ENCODE data around the gene RHOF. TPM values are rescaled to one million over a fixed set of nuclear protein-coding genes. Genes with fewer than 3 reads are reported as not detected.

The RHOF gene
- total RNA-seq, 1 experiment from 2014 or later = 116 TPM

DNA sequence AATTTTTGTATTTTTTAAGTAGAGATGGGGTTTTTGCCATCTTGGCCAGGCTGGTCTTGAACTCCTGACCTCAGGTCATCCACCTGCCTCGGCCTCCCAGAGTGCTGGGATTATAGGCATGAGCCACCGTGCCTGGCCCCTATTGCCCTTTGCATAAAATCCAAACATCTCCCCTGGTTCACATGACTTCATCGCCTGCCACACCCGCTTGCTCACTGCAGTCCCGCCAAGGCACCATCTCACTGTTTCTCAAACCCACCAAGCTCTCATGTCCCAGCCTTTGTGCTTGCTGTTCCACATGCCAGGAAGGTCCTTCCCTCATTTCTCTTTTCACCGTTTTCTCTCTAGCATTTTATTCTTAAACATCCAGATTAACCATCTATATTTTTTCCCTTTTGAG, 9.7 kb downstream of the RHOF start:
- TF ChIP-seq EGR1 (IDR thresholded peaks at IDR 0.05; ENCODE audit: low read depth) (no peak), POLR2AphosphoS5 (IDR thresholded peaks at IDR 0.05; ENCODE audit: low read depth, low read length) (0 out of 2 replicates have a peak, but pooled peaks have one; percentile 17)
- H3K9me3 ChIP-seq (ENCODE audit: control insufficient read depth in 1 of 2, insufficient read depth in 1 of 2, low read depth in 1 of 2, low read length in 2 of 2) = no peaks in the 10 kb centered on the region
- RAD21 ChIA-PET (ENCODE audit: low non-redundant PET in 1 of 2, low total read pairs in 2 of 2, uncharacterized antibody in 2 of 2, unreplicated experiment in 2 of 2) = interaction anchor here (0.6 to 2.5 kb wide), 3 partner anchors 9 to 17 kb away, joined by 4 to 11 read pairs (median 9); partner anchors contain the start of gene RHOF (in 1 of the 2)
- intact Hi-C loops (cut with micrococcal nuclease) = no loop called here
- peaks cover 68% of the 10 kb centered on the region for H3K79me2 ChIP-seq (ENCODE audit: insufficient read depth, low read length)
- H3K4me3 ChIP-seq (replicated peaks in 1 of 2; ENCODE audit: low read depth in 1 of 2, low read length in 2 of 2) = 0 out of 4 replicates have a peak overlapping the region, but pooled peaks of 1 of the 2 experiments have one; percentile 38
- H3K36me3 ChIP-seq (ENCODE audit: control insufficient read depth in 1 of 2, insufficient read depth in 2 of 2, low read length in 2 of 2) = peaks cover 20 to 27% of the 10 kb centered on the region in 2 experiments; a peak in 3 of 4 replicates
- H3K4me2 ChIP-seq (ENCODE audit: low read length) = peak overlapping the region; percentile 77
- H3K4me1 ChIP-seq (ENCODE audit: control insufficient read depth in 1 of 2, insufficient read depth in 2 of 2, low read length in 2 of 2) = peaks cover 46 to 73% of the 10 kb centered on the region in 2 experiments
- H3K9me2 ChIP-seq (ENCODE audit: insufficient read depth) = no peaks in the 10 kb centered on the region
- H2AFZ ChIP-seq (ENCODE audit: low read depth, low read length, poor library complexity, severe bottlenecking) = no peak overlapping the region
- no peaks in the 10 kb centered on the region for H3K27me3 ChIP-seq (ENCODE audit: insufficient read depth, low read length)
- CTCF ChIA-PET = interaction anchor here (3.8 kb wide), 1 partner anchor 11 kb away, joined by 44 read pairs; the partner anchor contains the start of gene RHOF
- peak overlapping the region; percentile 58 for H3K9ac ChIP-seq (ENCODE audit: low read length)
- POLR2A ChIA-PET = interaction anchor here (6.9 kb wide), 1 partner anchor 11 kb away, joined by 33 read pairs; the partner anchor contains the start of gene RHOF
- peaks cover 3% of the 10 kb centered on the region; the same call in 1 of the 2 replicates for H4K20me1 ChIP-seq (ENCODE audit: insufficient read depth)
- DNase-seq (ENCODE audit: low read depth, low spot score) (no peak), ATAC-seq (no peak)
- no TSS peak for BruUV-seq (replicated peaks)
- peak overlapping the region; percentile 98 for H3K27ac ChIP-seq (ENCODE audit: low read depth, low read length)

DNA sequence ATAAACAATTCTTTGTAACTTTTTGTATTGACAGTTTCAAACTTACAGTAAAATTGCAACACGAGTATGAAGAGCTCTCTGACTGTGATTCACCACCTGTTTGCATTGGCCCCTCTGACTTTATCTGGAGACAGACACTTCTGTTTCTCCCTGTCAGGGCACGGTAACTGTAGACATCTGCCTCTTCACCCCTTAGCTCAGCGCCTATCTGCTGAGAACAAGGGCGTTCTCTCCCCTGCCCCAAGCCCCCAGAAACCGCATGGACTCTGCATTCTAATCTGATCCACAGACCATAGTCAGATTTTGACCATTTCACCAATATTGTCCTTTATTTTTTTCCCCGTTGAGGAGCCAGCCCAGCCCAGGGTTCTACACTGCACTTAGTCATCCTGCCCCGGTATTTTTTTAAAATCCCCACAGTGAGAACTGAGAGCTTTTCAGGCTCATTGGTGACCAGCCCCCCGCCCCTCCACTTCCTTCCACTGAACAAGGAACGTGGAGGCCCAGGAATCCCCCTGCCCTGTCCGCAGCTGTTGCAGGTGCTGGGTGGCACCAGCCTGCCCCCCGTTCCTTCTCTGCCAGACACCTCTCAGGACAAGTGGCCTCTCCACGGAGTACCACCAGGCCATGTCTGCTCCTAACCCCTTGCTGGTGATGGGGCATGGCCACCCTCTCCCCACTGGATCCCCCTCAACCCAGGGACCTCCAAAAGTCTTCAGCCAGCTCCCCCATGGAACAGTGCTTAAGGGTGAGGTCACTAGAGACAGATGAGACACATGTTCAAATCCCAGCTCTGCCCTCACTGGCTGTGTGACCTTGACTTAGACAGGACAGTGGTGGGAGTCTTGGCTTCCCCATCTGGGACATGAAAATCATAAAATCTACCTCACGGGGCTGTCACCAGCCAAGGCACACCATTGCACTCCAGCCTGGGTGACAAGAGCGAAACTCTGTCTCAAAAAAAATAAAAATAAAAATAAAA, 11.2 kb downstream of the RHOF start:
- DNase-seq (ENCODE audit: low read depth, low spot score) (no peak), ATAC-seq (no peak)
- CTCF ChIA-PET = interaction anchor here (1.0 to 1.8 kb wide), 2 partner anchors 9 to 12 kb away, joined by 4 to 15 read pairs; partner anchors contain the start of gene RHOF
- H3K27ac ChIP-seq (ENCODE audit: low read depth, low read length) = peak overlapping the region; percentile 28
- no TSS peak for BruUV-seq (replicated peaks)
- H3K9me3 ChIP-seq (ENCODE audit: control insufficient read depth in 1 of 2, insufficient read depth in 1 of 2, low read depth in 1 of 2, low read length in 2 of 2) = no peaks in the 10 kb centered on the region
- H3K36me3 ChIP-seq (ENCODE audit: control insufficient read depth in 1 of 2, insufficient read depth in 2 of 2, low read length in 2 of 2) = peaks cover 19 to 23% of the 10 kb centered on the region in 2 experiments; a peak in 3 of 4 replicates
- intact Hi-C loops (cut with micrococcal nuclease) = no loop called here
- POLR2A ChIA-PET = interaction anchor here (6.9 kb wide), 1 partner anchor 13 kb away, joined by 33 read pairs; the partner anchor contains the start of gene RHOF
- TF ChIP-seq, protein P1, sequence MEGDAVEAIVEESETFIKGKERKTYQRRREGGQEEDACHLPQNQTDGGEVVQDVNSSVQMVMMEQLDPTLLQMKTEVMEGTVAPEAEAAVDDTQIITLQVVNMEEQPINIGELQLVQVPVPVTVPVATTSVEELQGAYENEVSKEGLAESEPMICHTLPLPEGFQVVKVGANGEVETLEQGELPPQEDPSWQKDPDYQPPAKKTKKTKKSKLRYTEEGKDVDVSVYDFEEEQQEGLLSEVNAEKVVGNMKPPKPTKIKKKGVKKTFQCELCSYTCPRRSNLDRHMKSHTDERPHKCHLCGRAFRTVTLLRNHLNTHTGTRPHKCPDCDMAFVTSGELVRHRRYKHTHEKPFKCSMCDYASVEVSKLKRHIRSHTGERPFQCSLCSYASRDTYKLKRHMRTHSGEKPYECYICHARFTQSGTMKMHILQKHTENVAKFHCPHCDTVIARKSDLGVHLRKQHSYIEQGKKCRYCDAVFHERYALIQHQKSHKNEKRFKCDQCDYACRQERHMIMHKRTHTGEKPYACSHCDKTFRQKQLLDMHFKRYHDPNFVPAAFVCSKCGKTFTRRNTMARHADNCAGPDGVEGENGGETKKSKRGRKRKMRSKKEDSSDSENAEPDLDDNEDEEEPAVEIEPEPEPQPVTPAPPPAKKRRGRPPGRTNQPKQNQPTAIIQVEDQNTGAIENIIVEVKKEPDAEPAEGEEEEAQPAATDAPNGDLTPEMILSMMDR (IDR thresholded peaks at IDR 0.05 in 2 of 3, conservative IDR thresholded peaks at IDR 0.05 in 1 of 3; ENCODE audit: borderline replicate concordance in 1 of 3, insufficient read depth in 1 of 3, low read depth in 2 of 3, low read length in 2 of 3) = no peak
- TF ChIP-seq SIN3A (IDR thresholded peaks at IDR 0.05; ENCODE audit: low read depth) (no peak), CBX3 (IDR thresholded peaks at IDR 0.05; ENCODE audit: low read depth) (no peak), EZH2phosphoT487 (IDR thresholded peaks at IDR 0.05; ENCODE audit: borderline replicate concordance) (no peak), RAD21 (IDR thresholded peaks at IDR 0.05; ENCODE audit: low read depth) (no peak), SRF (IDR thresholded peaks at IDR 0.05; ENCODE audit: low read depth) (no peak), JUND (IDR thresholded peaks at IDR 0.05) (no peak), POLR2A (IDR thresholded peaks at IDR 0.05; ENCODE audit: borderline replicate concordance, extremely low read depth, insufficient read depth, insufficient read length) (no peak), POLR2AphosphoS5 (IDR thresholded peaks at IDR 0.05; ENCODE audit: low read depth, low read length) (no peak), ZFX (IDR thresholded peaks at IDR 0.05) (no peak), ZNF274 (IDR thresholded peaks at IDR 0.05; ENCODE audit: low read depth, low read length) (no peak), EGR1 (IDR thresholded peaks at IDR 0.05; ENCODE audit: low read depth) (no peak), EZH2 (IDR thresholded peaks at IDR 0.05) (no peak)
- TF ChIP-seq, protein P2, sequence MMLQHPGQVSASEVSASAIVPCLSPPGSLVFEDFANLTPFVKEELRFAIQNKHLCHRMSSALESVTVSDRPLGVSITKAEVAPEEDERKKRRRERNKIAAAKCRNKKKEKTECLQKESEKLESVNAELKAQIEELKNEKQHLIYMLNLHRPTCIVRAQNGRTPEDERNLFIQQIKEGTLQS (IDR thresholded peaks at IDR 0.05) = no peak
- no peak overlapping the region for H2AFZ ChIP-seq (ENCODE audit: low read depth, low read length, poor library complexity, severe bottlenecking)
- RAD21 ChIA-PET (ENCODE audit: low non-redundant PET in 1 of 2, low total read pairs in 2 of 2, uncharacterized antibody in 2 of 2, unreplicated experiment in 2 of 2) = interaction anchor here in 1 of 2 experiments (1.1 kb wide), 1 partner anchor 12 kb away, joined by 3 read pairs; no protein-coding TSS in a partner anchor
- H3K4me2 ChIP-seq (ENCODE audit: low read length) = no peak overlapping the region
- peaks cover 55% of the 10 kb centered on the region for H3K79me2 ChIP-seq (ENCODE audit: insufficient read depth, low read length)
- peaks cover 3% of the 10 kb centered on the region; the same call in 1 of the 2 replicates for H4K20me1 ChIP-seq (ENCODE audit: insufficient read depth)
- peak overlapping the region; percentile 23; the same call in 1 of the 2 replicates for H3K9ac ChIP-seq (ENCODE audit: low read length)
- H3K9me2 ChIP-seq (ENCODE audit: insufficient read depth) = no peaks in the 10 kb centered on the region
- peaks cover 34 to 67% of the 10 kb centered on the region in 2 experiments for H3K4me1 ChIP-seq (ENCODE audit: control insufficient read depth in 1 of 2, insufficient read depth in 2 of 2, low read length in 2 of 2)
- H3K27me3 ChIP-seq (ENCODE audit: insufficient read depth, low read length) = no peaks in the 10 kb centered on the region
- no peak overlapping the region for H3K4me3 ChIP-seq (replicated peaks in 1 of 2; ENCODE audit: low read depth in 1 of 2, low read length in 2 of 2)

Data from HCT116 (cell line).